Mammary epithelial cell (primary cell): ENCODE results near the gene EEFSEC.

Source experiments
- CTCF ChIP-seq, 2 donors: IDR thresholded peaks in 1 of 2; conservative IDR thresholded peaks in 1 of 2; 2 replicates each; pipeline ENCODE4 v1.5.1; 2011 to 2012; ENCODE audit warnings: inconsistent platforms in 2 of 2, low read length in 2 of 2, mild to moderate bottlenecking in 2 of 2, control low read depth in 1 of 2, low read depth in 1 of 2; ENCODE audit not compliant: insufficient read depth in 1 of 2; ENCODE audit errors: extremely low read depth in 1 of 2
- EZH2 ChIP-seq: IDR thresholded peaks from 2 replicates; pipeline ENCODE4 v1.6.1; 2012; ENCODE audit warnings: low read length, inconsistent platforms, borderline replicate concordance

DNA sequence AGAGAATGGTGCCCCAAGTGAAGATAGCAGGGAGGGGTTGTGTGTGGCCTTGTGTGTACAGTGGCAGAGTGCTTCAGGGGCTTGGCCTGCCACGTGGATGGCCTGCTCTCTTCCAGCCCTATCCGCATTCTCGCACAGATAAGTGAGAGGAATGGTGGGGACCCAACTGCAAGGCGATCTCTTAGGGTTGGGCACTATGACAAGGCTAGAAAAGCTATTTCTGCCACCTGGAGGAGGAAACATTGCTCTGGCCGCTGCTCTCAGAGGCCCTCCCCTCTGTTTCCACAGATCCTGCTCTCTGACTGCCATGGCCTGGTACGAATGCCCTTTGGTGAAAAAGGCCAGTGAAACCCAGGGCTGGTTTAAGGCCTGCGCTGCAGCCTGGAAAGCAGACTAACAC lies 20.6 kb downstream of the EEFSEC start:
- TF ChIP-seq CTCF (conservative IDR thresholded peaks at IDR 0.05 in 1 of 2, IDR thresholded peaks at IDR 0.05 in 1 of 2; ENCODE audit: extremely low read depth in 1 of 2, insufficient read depth in 1 of 2, low read depth in 1 of 2, low read length in 2 of 2) (no peak), EZH2 (no peak)
